Measurements from ENCODE around the gene TAF1C. TPM values are rescaled to one million over a fixed set of nuclear protein-coding genes. Genes with fewer than 3 reads are reported as not detected.

TAF1C gene
- total and polyA plus RNA-seq, 2 of the 8 experiments (the other 6 are each of a cell fraction or from before 2014, with no cell fraction given): 44.6 to 63.8 TPM

DNA sequence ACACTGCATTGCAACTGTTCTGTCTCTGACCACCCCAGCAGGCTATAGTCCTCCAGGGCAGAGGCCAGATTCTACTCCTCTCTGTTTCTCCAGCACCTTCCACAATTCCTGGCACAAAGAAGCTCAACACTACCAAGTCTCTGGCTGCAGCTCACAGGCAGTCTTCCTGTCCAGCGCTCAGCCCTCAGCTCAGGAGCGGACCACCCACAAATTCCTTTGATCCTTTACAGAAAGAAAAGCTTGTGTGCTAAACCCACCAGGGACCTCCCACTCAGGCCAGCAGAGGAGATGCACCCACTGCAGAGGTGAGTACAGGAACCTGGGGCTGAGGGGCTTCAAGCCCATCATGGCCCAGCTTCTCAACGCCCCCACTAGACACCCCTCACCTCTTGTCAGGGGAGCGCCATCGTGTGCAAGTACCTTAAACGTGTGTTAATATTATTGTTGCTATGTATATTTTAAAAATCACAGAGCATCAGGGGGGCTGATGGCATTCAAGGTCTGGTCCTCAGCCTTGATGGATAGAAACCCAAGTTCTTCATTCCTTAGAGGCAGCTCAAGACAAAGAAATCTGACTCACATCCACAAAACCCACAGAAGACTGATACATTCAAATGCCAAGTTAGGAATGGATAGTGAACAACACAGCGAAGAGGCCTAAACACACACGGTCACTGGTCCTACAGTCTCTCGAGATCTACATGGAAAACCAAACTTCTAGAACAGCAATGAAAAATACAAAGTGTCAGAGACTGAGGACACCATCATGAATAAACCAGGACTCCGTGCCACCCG lies 50.3 kb downstream of the TAF1C start (continued):
- TF ChIP-seq TAF1 (IDR thresholded peaks at IDR 0.05; ENCODE audit: low read depth, low read length): no peak
- no peak for TF ChIP-seq KDM5A (IDR thresholded peaks at IDR 0.05; ENCODE audit: low read length)
- TF ChIP-seq SAP30 (IDR thresholded peaks at IDR 0.05; ENCODE audit: insufficient read depth, insufficient replicate concordance, low read length): no peak
- no peak for TF ChIP-seq JUND (IDR thresholded peaks at IDR 0.05; ENCODE audit: low read length)
- TF ChIP-seq USF2 (IDR thresholded peaks at IDR 0.05; ENCODE audit: low read length): no peak
- TF ChIP-seq CBX5 (IDR thresholded peaks at IDR 0.05; ENCODE audit: low read depth, low read length): no peak
- TF ChIP-seq KDM1A (IDR thresholded peaks at IDR 0.05; ENCODE audit: borderline replicate concordance, low read length): no peak
- TF ChIP-seq CTBP2 (IDR thresholded peaks at IDR 0.05; ENCODE audit: borderline replicate concordance, insufficient read depth, insufficient read length, low read length): no peak
- TF ChIP-seq GTF2F1 (IDR thresholded peaks at IDR 0.05; ENCODE audit: borderline replicate concordance, low read depth, low read length): no peak
- TF ChIP-seq FOSL1 (IDR thresholded peaks at IDR 0.05; ENCODE audit: insufficient read depth, low read depth, low read length): no peak
- no peak for TF ChIP-seq NANOG (IDR thresholded peaks at IDR 0.05; ENCODE audit: insufficient read depth, low read depth, low read length, poor library complexity, severe bottlenecking)
